LNCAP (cell line): ENCODE results near the gene ARID3B.

Experiments
- CTCF ChIP-seq: fragments of 450-650 bp; IDR thresholded peaks from 2 replicates; pipeline ENCODE4 v1.5.1; 2017; ENCODE audit warnings: mild to moderate bottlenecking

Gene ARID3B

DNA sequence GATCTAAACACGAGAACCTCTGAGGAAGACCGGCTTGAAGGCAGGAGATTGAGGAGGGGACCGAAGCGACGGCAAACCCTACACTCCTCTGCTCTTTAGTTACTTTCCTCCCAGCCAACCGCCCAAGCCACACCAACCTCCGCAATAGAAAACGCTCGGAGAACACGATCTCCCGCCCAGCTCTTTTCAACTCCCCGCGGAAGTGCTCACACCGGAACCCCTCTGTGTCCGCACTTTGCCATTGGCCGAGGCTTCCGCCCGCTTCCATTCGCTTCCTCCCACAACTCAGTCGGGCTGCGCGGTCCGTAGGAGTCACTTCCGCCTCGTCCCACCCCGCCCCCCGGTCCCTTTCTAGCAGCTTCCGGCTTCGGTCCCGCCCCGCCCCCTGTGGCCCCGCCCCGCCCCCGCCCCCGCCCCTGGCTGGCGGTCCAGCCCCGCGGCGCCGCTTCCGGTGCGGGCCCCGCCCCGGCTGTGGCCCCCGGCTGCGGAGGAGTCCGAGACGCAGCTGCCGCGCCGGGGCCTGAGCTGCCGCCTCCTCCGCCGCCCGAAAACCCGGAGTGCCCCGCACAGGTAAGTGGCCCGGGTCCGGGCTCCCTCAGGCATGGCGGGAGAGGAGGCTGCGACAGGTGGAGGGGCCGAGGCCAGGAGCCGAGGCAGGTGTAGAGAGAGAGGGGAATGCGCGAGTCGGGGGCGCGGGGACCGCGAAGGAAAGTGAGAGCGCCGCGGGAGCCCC lies at the start of gene ARID3B:
Gene ARID3B, plus strand, starts transcription at position 460 of the 733 bp plus-strand sequence. CDS start 2,717 bp downstream, outside the sequence.
- TF ChIP-seq CTCF, result no peak

- no peak for TF ChIP-seq CTCF
These were observed 44.4 kb upstream of the ARID3B start for GRCh38 chr15:74496648-74497047.

- no peak for TF ChIP-seq CTCF
These were observed 43.4 kb upstream of the ARID3B start for GRCh38 chr15:74497584-74497983.

- TF ChIP-seq CTCF, result no peak
These were observed 41.7 kb upstream of the ARID3B start for GRCh38 chr15:74499366-74499765.

DNA sequence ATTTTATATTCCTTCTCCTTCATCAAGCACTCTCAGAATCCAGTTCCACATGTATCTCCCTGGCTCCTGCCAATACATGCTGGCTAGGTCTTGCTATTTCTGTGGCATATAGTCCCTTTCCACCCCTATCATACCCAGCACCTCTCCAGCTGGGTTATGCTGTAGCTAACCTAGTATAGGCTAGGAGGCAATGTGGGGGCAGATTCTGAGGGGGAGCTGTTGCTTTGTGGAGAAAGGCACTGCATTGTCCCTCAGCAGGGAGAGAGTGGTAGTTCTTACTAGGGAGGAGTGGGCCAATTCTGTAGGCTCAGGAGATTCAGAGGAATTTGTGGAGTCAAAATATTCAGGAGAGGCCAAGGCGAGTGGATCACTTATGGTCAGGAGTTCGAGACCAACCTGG lies 40.6 kb upstream of the ARID3B start:
- TF ChIP-seq CTCF, result no peak

GRCh38 chr15:74502301-74502700 lies 38.7 kb upstream of the ARID3B start:
- no peak for TF ChIP-seq CTCF

GRCh38 chr15:74504418-74504817 lies 36.6 kb upstream of the ARID3B start:
- TF ChIP-seq CTCF, result no peak

- no peak for TF ChIP-seq CTCF
These were observed 36.2 kb upstream of the ARID3B start for GRCh38 chr15:74504836-74505235.
